Adrenal gland (tissue), 5 donors: Measurements from ENCODE around the gene SPDL1.

Experiments used
- CTCF ChIP-seq, 6 experiments: fragments of 450-650 bp in 4 of 6; fragments of 200-600 bp in 2 of 6; sonication (generic) in 1 of 6; IDR thresholded peaks; 1 replicate in 5 of 6; 2 replicates in 1 of 6; pipeline versions ENCODE4 v1.5.1 to v1.8.0; 2016 to 2021; ENCODE audit warnings: antibody characterized with exemption in 6 of 6, mild to moderate bottlenecking in 2 of 6, moderate library complexity in 1 of 6
- POLR2A ChIP-seq, 2 donors: fragments of 450-650 bp; IDR thresholded peaks; one replicate each; pipeline ENCODE4 v1.6.1; 2017; ENCODE audit warnings: antibody characterized with exemption in 2 of 2, mild to moderate bottlenecking in 2 of 2, moderate library complexity in 1 of 2
- donor health status: DM: no; HTN: no; CAD: no.

- TF ChIP-seq CTCF (IDR thresholded peaks at IDR 0.05) (no peak), POLR2A (IDR thresholded peaks at IDR 0.05) (no peak)
Observed at GRCh38 chr5:169538944-169539343, 44.6 kb upstream of the SPDL1 start.
